HTR-8/SVneo (cell line): ENCODE data around the gene USH2A.

Experiments used
- DNase-seq: peaks from one replicate; pipeline ENCODE4 v3.0.0; 2011; ENCODE audit warnings: low spot score, mixed read lengths; ENCODE audit not compliant: insufficient read length
- FAIRE-seq: peaks from 2 replicates; lab custom pipeline; 2011; peaks lifted over from hg19 to GRCh38; lab: Jason Lieb, UNC

Gene USH2A

GRCh38 chr1:215890438-215890837 lies 532.8 kb downstream of the USH2A start:
- FAIRE-seq, result no peak
- no peak for DNase-seq

- DNase-seq, result no peak
- no peak for FAIRE-seq
Observed at GRCh38 chr1:215889871-215890270, 533.4 kb downstream of the USH2A start.

- FAIRE-seq (no peak), DNase-seq (peak; percentile 2)
Observed at GRCh38 chr1:215888159-215888558, 535.1 kb downstream of the USH2A start.

GRCh38 chr1:215887627-215888026 lies 535.6 kb downstream of the USH2A start:
- no peak for FAIRE-seq
- no peak for DNase-seq

GRCh38 chr1:215883004-215883403 lies 540.2 kb downstream of the USH2A start:
- DNase-seq (no peak), FAIRE-seq (no peak)

- DNase-seq (no peak), FAIRE-seq (no peak)
Observed at GRCh38 chr1:215878843-215879242, 544.4 kb downstream of the USH2A start.

GRCh38 chr1:215878128-215878527 lies 545.1 kb downstream of the USH2A start:
- FAIRE-seq, result no peak
- DNase-seq, result no peak

GRCh38 chr1:215877452-215877951 lies 545.7 kb downstream of the USH2A start:
- no peak for DNase-seq
- FAIRE-seq, result no peak

- no peak for FAIRE-seq
- DNase-seq, result no peak
Observed at GRCh38 chr1:215875712-215876111, 547.5 kb downstream of the USH2A start.

GRCh38 chr1:215875236-215875635 lies 548.0 kb downstream of the USH2A start:
- DNase-seq (no peak), FAIRE-seq (no peak)

GRCh38 chr1:215872658-215873057 lies 550.6 kb downstream of the USH2A start:
- DNase-seq (no peak), FAIRE-seq (no peak)

GRCh38 chr1:215868500-215868899 lies 554.7 kb downstream of the USH2A start:
- FAIRE-seq, result no peak
- no peak for DNase-seq

- DNase-seq, result no peak
Observed at GRCh38 chr1:215865060-215865459, 558.2 kb downstream of the USH2A start.

GRCh38 chr1:215863796-215864195 lies 559.5 kb downstream of the USH2A start:
- no peak for DNase-seq
- no peak for FAIRE-seq

More at GRCh38 chr1:215865060-215865459, 558.2 kb downstream of the USH2A start:
- no peak for FAIRE-seq

- DNase-seq (no peak), FAIRE-seq (no peak)
Observed at GRCh38 chr1:215860833-215861232, 562.4 kb downstream of the USH2A start.

- DNase-seq, result no peak
Observed at GRCh38 chr1:215857317-215857716, 565.9 kb downstream of the USH2A start.

GRCh38 chr1:215845234-215845891 lies 577.9 kb downstream of the USH2A start:
- no peak for FAIRE-seq
- peak; percentile 10 for DNase-seq

More at GRCh38 chr1:215857317-215857716, 565.9 kb downstream of the USH2A start:
- no peak for FAIRE-seq

GRCh38 chr1:215844777-215845176 lies 578.5 kb downstream of the USH2A start:
- DNase-seq (no peak), FAIRE-seq (no peak)

GRCh38 chr1:215844266-215844665 lies 579.0 kb downstream of the USH2A start:
- no peak for DNase-seq
- no peak for FAIRE-seq

- no peak for DNase-seq
Observed at GRCh38 chr1:215842905-215843304, 580.3 kb downstream of the USH2A start.

GRCh38 chr1:215835951-215836350 lies 587.3 kb downstream of the USH2A start:
- FAIRE-seq, result no peak
- no peak for DNase-seq

More at GRCh38 chr1:215842905-215843304, 580.3 kb downstream of the USH2A start:
- no peak for FAIRE-seq
